H1 (cell line): Measurements from ENCODE around the gene STRN. TPM values are rescaled to one million over a fixed set of nuclear protein-coding genes. Genes with fewer than 3 reads are reported as not detected.

Experiments used
- E2F6 ChIP-seq: IDR thresholded peaks from 2 replicates; pipeline ENCODE4 v1.6.1; 2012; ENCODE audit warnings: inconsistent platforms
- PHF8 ChIP-seq: fragments of 200-600 bp; sonication (generic); conservative IDR thresholded peaks from 2 replicates; pipeline ENCODE4 v1.7.1; 2012; ENCODE audit warnings: low read depth, mild to moderate bottlenecking, inconsistent platforms, low read length, moderate library complexity
- polyA plus RNA-seq, 7 experiments: library from polyadenylated mRNA; depleted of rRNA in 3 of 7; stranded (reverse) in 5 of 7; unstranded in 2 of 7; fragments of >200 nt in 5 of 7; fragments of 200-250 nt in 2 of 7; gene quantifications; 1 replicate in 5 of 7; 2 replicates in 1 of 7; 4 replicates in 1 of 7; pipeline versions ENCODE4 v1.2.1 to v1.2.3, GENCODE V29; 2011 to 2013; ENCODE audit warnings: missing spikeins in 2 of 7, mixed read lengths in 2 of 7
- total RNA-seq: library from RNA; stranded (reverse); fragmentation: NEBNext Ultra II Directional; extraction: Animal tissue kit (Norgen Biotek cat#: 25700); gene quantifications from 2 replicates; pipeline ENCODE4 v1.2.1, GENCODE V29; 2021

Gene STRN
- total and polyA plus RNA-seq, 2 of the 8 experiments (the other 6 are each of a cell fraction or from before 2014, with no cell fraction given), result 8.3 to 47.0 TPM

GRCh38 chr2:37011130-37011529, 44.8 kb upstream of the STRN start (continued):
- TF ChIP-seq E2F6, result no peak
- no peak for TF ChIP-seq PHF8
- TF ChIP-seq, all 59 proteins: peak for 0
